OCI-LY3 (cell line): ENCODE results near the gene ZFP42.
"Not testable (repeated sequence)": the region's sequence is repeated elsewhere in the genome, so short reads cannot be mapped to it uniquely, and the experiment has no call there.

Source experiments
- H2AFZ ChIP-seq: fragments of 200-600, 300-600 bp; shearing (Covaris generic); 2 replicates; pipeline ENCODE4 v1.6.0; 2014; ENCODE audit warnings: antibody characterized with exemption, low read depth, low read length
- H3K27ac ChIP-seq: fragments of 200-600, 300-600 bp; sonication (generic); 2 replicates; pipeline ENCODE4 v1.5.1; 2014; ENCODE audit warnings: mild to moderate bottlenecking, low read length, moderate library complexity, mixed read lengths
- H3K27me3 ChIP-seq: fragments of 200-600, 300-600 bp; sonication (generic); 2 replicates; pipeline ENCODE4 v1.6.1; 2014; ENCODE audit warnings: low read depth, low read length, mixed read lengths
- H3K36me3 ChIP-seq: fragments of 200-600, 300-600 bp; sonication (generic); replicated peaks from 2 replicates; pipeline ENCODE3; 2014; ENCODE audit warnings: low read depth, low read length, mixed read lengths
- H3K4me1 ChIP-seq: fragments of 300-600, 200-600 bp; sonication (generic); 2 replicates; pipeline ENCODE4 v1.6.1; 2014; ENCODE audit warnings: low read length, mixed read lengths
- H3K4me2 ChIP-seq: fragments of 200-600, 300-600 bp; sonication (generic); 2 replicates; pipeline ENCODE4 v1.6.1; 2014; ENCODE audit warnings: low read length, mixed read lengths
- H3K4me3 ChIP-seq: fragments of 300-600, 200-600 bp; sonication (generic); 2 replicates; pipeline ENCODE4 v1.5.1; 2014; ENCODE audit warnings: antibody characterized with exemption, mild to moderate bottlenecking, low read length, moderate library complexity
- H3K79me2 ChIP-seq: fragments of 300-600, 200-600 bp; shearing (Covaris generic); 2 replicates; pipeline ENCODE4 v1.6.1; 2014; ENCODE audit warnings: mild to moderate bottlenecking, low read length, mixed read lengths
- H3K9ac ChIP-seq: fragments of 300-600, 200-600 bp; shearing (Covaris generic); 2 replicates; pipeline ENCODE4 v1.6.0; 2014; ENCODE audit warnings: mild to moderate bottlenecking, low read length, moderate library complexity
- H3K9me3 ChIP-seq: fragments of 200-600, 300-600 bp; shearing (Covaris generic); 2 replicates; pipeline ENCODE4 v1.6.1; 2014; ENCODE audit warnings: low read length, mixed read lengths; ENCODE audit not compliant: insufficient read depth
- H4K20me1 ChIP-seq: fragments of 200-600, 300-600 bp; sonication (generic); 2 replicates; pipeline ENCODE4 v1.6.1; 2016; ENCODE audit warnings: low read length, mixed read lengths; ENCODE audit not compliant: insufficient read depth
- EZH2phosphoT487 ChIP-seq: fragments of 200-600 bp; shearing (Covaris generic); IDR thresholded peaks from 2 replicates; pipeline ENCODE4 v1.6.1; 2018; ENCODE audit warnings: antibody characterized with exemption, mixed run types, low read depth
- TF ChIP-seq, protein P1 (sequence below): fragments of 200-600, 300-600 bp; sonication (generic); IDR thresholded peaks from 2 replicates; pipeline ENCODE4 v1.5.1; 2014; ENCODE audit warnings: antibody characterized with exemption, low read length, low read depth

The ZFP42 gene

DNA sequence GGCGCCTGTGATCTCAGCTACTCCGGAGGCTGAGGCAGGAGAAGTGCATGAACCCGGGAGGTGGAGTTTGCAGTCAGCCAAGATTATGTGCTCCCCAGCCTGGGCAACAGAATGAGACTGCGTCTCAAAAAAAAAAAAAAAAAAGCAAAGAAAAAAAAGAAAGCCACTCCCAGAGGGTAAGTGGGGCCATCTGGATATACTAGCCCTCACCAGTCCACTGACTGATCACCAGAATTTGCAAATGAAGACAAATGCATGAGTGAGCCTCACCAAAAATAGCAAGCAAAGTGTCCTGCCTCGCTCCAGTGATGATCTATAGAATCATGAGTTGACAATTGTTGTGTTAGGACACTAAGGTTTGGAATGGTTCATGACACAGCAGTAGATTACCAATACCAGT lies 47.6 kb downstream of the ZFP42 start:
- no peaks in the 10 kb centered on the region for H3K27me3 ChIP-seq
- TF ChIP-seq, protein P1, sequence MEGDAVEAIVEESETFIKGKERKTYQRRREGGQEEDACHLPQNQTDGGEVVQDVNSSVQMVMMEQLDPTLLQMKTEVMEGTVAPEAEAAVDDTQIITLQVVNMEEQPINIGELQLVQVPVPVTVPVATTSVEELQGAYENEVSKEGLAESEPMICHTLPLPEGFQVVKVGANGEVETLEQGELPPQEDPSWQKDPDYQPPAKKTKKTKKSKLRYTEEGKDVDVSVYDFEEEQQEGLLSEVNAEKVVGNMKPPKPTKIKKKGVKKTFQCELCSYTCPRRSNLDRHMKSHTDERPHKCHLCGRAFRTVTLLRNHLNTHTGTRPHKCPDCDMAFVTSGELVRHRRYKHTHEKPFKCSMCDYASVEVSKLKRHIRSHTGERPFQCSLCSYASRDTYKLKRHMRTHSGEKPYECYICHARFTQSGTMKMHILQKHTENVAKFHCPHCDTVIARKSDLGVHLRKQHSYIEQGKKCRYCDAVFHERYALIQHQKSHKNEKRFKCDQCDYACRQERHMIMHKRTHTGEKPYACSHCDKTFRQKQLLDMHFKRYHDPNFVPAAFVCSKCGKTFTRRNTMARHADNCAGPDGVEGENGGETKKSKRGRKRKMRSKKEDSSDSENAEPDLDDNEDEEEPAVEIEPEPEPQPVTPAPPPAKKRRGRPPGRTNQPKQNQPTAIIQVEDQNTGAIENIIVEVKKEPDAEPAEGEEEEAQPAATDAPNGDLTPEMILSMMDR, result no peak
- no peak for TF ChIP-seq EZH2phosphoT487
- no peaks in the 10 kb centered on the region for H4K20me1 ChIP-seq
- no peak overlapping the region for H3K27ac ChIP-seq
- no peak overlapping the region for H2AFZ ChIP-seq
- no peaks in the 10 kb centered on the region for H3K79me2 ChIP-seq
- H3K4me2 ChIP-seq, result no peak overlapping the region
- no peak overlapping the region for H3K9ac ChIP-seq
- no peak overlapping the region for H3K4me3 ChIP-seq
- no peaks in the 10 kb centered on the region for H3K36me3 ChIP-seq
- H3K9me3 ChIP-seq, result no peaks in the 10 kb centered on the region
- no peaks in the 10 kb centered on the region for H3K4me1 ChIP-seq

DNA sequence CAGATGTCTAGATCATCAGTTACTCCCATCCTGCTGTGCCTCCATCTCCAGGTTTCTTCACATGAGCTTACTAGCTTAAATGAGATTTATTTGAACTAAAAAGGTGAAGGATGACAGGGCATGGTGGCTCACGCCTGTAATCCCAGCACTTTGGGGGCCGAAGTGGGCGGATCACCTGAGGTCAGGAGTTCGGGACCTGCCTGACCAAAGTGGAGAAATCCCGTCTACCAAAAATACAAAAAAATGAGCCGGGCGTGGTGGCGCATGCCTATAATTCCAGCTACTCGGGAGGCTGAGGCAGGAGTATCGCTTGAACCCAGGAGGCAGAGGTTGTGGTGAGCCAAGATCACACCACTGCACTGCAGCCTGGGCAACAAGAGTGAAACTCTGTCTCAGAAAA lies 49.9 kb downstream of the ZFP42 start:
- not testable (repeated sequence) for H3K27me3 ChIP-seq, H2AFZ ChIP-seq, H3K79me2 ChIP-seq, H3K4me2 ChIP-seq, H3K36me3 ChIP-seq, H3K9ac ChIP-seq, H3K27ac ChIP-seq, H3K4me3 ChIP-seq, H3K9me3 ChIP-seq, H4K20me1 ChIP-seq, H3K4me1 ChIP-seq

DNA sequence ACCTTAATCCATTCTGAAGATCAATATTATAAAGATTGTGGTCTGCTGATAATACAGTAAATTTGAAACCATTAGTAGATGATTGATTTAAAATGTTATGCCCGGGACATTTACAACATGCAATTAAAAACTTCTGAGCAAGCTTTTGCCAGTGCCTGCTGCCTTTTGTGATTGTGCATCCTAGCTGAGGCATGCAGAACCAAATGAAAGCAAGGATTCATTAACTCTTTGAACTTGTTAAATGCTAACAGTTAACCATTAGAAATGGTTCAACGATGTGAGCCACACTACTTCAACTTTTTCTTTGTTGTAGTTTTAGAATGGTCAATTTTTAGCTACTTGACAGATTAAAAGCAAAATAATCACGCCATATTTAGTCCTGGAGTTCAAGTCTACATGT lies 51.1 kb downstream of the ZFP42 start:
- Histone ChIP-seq H4K20me1 (no peaks in the 10 kb centered on the region), H3K27ac (no peak overlapping the region), H3K4me3 (no peak overlapping the region), H2AFZ (no peak overlapping the region), H3K4me1 (no peaks in the 10 kb centered on the region), H3K79me2 (no peaks in the 10 kb centered on the region), H3K9me3 (no peaks in the 10 kb centered on the region), H3K27me3 (no peaks in the 10 kb centered on the region), H3K9ac (no peak overlapping the region), H3K4me2 (no peak overlapping the region), H3K36me3 (no peaks in the 10 kb centered on the region)
- TF ChIP-seq, protein P1, result no peak
- no peak for TF ChIP-seq EZH2phosphoT487

DNA sequence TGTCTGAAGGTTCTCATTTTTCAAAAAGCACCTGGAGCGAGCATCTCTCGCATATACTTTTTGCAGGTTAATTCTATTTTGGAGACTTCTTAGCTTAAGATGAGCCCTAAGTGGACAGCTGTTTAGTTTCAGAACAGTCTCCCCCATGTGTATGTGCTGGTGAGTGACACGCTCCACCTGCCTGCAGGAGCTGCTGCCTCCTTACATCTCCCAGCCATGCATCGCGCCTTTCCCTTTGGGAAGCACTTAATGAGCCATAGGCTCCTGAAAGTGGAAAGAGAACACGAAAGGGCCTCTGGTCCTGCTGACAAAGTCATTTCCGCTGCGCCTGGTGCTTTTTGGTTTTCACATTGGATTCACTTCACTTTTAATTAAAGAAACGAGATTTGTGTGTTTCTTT lies 57.7 kb downstream of the ZFP42 start:
- no peak for TF ChIP-seq EZH2phosphoT487
- TF ChIP-seq, protein P1, result no peak
- Histone ChIP-seq H3K9me3 (no peaks in the 10 kb centered on the region), H3K27ac (no peak overlapping the region), H3K9ac (no peak overlapping the region), H3K79me2 (no peaks in the 10 kb centered on the region), H2AFZ (no peak overlapping the region), H4K20me1 (no peaks in the 10 kb centered on the region), H3K27me3 (no peaks in the 10 kb centered on the region), H3K4me1 (no peaks in the 10 kb centered on the region), H3K36me3 (no peaks in the 10 kb centered on the region), H3K4me3 (no peak overlapping the region), H3K4me2 (no peak overlapping the region)
